NCI-H128 (cell line): ENCODE results near the gene ZNF516.
"Not testable (repeated sequence)": the region's sequence is repeated elsewhere in the genome, so short reads cannot be mapped to it uniquely, and the experiment has no call there.

Experiments
- DNase-seq: peaks from one replicate; lab custom pipeline; 2025; ENCODE audit not compliant: unreplicated experiment; lab: John Stamatoyannopoulos, UW

ZNF516 gene

GRCh38 chr18:76495006-76495370 lies at the start of gene ZNF516:
TSS of gene ZNF516 (minus strand) at chr18:76495242. CDS start at chr18:76443054, 52,188 bp downstream.
- DNase-seq = peak; percentile 14

DNA sequence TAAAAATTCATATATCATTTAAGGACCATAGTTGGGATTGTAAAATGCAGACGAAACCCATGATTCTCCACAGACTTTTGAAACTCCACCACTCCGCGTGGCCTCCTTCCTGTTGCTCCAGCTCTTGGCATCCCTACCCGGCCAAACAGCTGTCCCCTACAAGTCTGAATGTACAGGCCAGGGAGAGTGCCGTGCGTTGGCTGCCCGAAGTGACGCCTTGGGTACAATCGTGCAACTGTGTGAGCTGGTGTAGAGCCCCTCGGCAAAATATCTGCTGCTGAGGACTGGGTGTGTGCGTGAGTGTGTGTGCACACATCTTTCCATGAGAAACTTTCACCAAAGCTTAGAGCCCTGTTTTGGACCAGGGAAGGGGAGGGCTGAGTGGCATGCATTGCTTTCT lies 43.8 kb upstream of the ZNF516 start:
- no peak for DNase-seq

DNA sequence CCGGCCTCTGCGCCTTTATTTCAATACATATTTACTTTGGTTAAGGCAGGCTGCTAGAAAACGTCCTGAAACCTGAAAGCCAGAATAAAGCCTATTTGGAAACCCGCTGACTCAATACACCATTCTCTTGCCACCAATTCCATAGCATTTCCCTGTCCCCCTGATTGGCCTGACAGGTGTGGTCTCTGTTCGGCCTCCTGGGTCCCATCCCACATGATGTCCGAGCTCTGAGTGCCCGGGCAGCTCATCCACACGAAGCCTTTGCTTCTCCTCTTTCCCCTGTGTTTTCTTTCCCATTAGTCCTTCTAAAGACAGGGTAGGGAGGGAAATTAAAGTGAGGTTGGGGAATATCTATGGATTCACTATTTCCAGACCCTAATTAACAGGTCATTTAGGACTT lies 42.6 kb upstream of the ZNF516 start:
- DNase-seq = no peak

GRCh38 chr18:76536593-76536992 lies 41.6 kb upstream of the ZNF516 start:
- DNase-seq = not testable (repeated sequence)

- no peak for DNase-seq
Measured at GRCh38 chr18:76532875-76533274, 37.8 kb upstream of the ZNF516 start.

- no peak for DNase-seq
Measured at GRCh38 chr18:76530846-76531245, 35.8 kb upstream of the ZNF516 start.

DNA sequence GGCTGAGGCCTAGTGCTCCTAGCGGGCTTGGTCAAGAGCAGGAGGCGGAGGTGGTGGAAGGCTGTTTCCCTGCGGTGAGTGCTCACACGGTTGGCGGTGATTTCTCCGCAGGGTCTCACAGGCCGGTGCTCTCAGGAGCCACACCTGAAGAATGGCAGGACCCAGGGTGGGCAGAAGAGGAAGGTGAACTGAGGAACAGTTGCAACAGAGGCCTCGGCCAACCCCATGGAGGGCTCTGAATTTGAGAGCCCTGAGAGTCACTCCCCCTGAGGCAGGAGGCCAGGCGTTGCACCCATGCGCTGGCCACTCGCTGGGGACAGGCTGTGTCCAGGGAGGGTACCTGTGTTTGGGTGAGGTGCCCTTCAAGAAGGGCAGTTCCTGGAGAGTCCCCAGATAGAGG lies 35.3 kb upstream of the ZNF516 start:
- no peak for DNase-seq

- DNase-seq = no peak
Measured at GRCh38 chr18:76529433-76529811, 34.4 kb upstream of the ZNF516 start.

DNA sequence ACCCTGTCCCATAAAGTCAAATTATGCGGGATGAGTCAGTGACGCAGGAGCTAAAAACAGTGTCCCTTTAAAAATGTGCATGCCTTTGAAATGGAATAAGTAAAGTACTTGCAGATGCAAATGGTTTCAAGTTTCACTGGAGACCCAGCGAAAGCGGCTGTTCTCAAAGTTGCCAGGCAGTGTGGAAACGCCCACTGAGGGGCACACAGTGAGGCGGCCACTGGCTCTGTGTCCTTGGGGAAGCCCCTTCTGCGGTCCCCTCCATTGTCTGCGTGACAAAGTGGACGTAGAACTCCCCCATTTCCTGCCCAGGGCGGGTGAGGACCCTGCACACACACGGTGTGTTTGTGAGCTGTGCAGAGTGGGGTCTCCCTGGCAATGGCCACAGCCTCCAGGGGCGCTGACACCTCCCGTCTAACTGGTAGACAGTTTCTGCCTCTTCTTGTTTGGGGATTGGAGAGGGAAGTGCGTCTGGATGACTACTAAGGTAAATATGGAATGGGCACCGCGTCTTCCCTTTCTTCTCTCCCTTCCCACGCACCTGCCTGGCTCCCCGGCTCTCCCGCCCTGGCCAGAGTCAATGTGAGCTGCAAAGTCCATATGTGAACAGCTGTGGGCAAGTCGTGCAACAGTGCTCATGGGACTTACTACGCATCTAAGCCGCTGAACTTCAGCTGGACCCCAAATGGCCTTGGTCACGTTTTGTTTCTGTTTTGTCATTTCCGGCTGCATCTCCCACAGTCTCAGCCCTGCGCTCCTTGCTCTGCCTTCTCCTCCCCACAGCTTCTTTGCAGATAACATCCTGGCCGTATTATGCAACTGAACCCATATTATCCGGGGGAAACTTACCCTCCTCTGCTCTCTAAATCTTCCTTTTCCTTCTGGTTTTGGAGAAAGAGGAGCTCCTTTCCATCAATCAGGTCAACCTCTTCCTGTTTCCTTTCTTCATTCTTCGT lies 33.7 kb upstream of the ZNF516 start:
- peak; percentile 55 for DNase-seq

- DNase-seq = no peak
Measured at GRCh38 chr18:76525911-76526310, 30.9 kb upstream of the ZNF516 start.

- peak; percentile 87 for DNase-seq
Measured at GRCh38 chr18:76524900-76525698, 30.1 kb upstream of the ZNF516 start.

DNA sequence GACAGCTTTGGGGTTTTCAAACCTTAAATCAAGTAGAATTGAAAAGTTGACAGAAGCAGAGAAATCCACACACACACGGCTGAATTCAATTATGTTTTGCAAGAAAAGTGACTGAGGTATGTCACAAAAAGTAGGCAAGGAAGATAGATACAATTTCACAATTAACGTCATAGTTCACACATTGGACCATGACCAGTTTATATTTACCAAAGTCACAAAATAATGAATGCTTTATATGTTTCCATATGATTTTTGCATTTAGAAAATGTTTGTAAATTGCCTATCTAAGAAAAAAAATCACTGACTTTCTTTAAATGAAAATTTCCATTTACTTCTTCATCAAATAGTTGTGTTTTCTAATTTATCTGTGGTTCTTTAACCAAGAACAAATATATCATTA lies 29.4 kb upstream of the ZNF516 start:
- DNase-seq = no peak

DNA sequence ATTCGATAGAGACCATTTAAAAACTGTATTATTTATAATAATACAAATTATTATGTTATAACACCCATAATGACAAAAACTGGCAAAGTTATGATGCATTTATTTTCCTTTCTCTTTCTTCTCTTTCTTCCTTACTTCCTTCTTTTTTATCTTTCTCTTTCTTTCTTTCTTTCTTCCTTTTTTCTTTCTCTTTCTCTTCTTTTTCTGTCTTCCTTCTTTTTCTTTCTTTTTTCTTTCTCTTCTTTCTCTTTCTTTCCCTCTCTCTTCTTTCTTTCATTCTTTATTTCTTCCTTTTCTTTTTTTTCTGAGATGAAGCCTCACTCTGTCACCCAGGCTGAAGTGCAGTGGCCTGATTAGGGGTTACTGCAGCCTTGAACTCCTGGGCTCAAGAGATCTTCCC lies 27.5 kb upstream of the ZNF516 start:
- no peak for DNase-seq

GRCh38 chr18:76522122-76522503 lies 27.1 kb upstream of the ZNF516 start:
- no peak for DNase-seq

DNA sequence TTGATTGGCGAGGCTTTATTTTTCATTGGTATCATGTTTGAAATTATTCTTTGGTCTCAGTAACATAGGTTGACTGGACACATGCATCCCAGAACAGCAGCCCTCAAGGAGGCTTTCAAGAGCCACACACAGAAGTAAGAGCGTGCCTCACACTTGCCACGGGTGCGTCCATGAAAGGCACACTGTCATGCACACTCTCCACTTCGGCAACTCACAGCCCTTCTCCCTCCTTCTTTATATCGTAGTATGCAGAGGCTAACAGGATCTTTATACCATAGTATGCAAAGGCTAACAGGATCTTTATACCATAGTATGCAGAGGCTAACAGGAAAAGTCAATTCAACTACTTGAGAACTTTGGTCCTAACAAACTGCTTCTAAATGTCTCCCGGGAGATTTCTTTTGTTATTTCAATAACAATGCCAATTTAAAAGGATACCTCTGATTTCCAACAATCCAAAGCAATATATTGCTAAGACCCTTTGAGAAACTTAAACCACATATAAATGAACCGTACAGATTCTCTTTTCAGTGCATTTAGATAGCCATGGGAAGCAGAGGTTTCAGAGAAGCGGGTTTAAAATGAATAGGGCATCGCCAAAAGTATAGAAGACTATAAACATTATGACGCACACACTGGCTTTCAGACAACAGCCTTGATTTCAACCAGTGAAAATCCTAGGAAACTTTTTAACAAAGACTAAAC lies 26.5 kb upstream of the ZNF516 start:
- no peak for DNase-seq

- no peak for DNase-seq
Measured at GRCh38 chr18:76518860-76519538, 24.0 kb upstream of the ZNF516 start.

DNA sequence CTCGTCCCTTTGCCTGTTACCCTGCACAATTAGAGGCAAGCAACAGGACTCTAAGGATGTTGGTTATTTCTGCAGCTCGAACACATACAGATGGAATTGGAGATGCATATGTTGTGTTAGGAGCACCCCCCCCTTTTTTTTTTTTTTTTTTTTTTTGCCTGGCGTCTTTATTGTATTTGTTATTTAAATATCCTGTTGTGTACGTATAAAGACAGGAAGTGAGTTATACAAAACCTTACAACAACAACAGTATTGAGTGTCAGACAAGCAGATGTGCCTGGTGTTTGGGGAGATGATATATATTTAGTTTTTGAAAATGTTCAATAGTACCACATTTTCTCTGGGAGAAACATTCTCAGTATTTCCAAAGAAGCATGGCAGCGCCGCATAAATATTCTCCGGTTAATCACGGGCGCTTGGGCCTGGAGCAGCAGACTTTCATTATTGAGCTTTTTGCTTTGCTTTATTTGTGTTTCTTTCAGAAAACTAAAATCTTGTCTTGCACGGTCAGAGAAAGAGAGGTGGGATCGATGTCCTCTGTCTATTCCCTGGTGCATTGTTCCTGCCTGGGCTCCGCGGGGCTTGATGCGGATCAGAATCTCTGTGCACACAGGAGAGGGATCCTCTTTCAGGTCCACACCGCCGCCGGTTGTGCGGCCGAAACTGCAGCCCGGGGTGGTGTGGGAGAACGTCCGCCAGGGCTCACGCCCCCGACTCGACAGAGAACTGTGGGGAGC lies 23.2 kb upstream of the ZNF516 start:
- DNase-seq = no peak

DNA sequence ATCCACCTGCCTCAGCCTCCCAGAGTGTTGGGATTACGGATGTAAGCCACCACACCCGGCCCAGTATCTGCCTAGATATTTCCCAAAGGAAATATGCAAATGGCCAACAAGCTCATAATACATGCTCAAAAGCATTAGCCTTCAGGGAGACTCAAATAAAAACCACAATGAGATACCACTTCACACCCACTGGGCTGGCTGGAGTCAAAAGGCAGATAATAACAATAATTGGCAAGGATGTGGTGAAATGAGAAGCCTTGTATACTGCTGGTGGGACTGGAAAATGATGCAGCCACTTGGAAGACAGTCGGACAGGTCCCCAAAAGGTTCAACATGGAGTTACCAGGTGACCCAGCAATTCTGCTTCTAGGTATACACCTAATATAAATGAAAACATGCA lies 20.5 kb upstream of the ZNF516 start:
- DNase-seq = no peak

DNA sequence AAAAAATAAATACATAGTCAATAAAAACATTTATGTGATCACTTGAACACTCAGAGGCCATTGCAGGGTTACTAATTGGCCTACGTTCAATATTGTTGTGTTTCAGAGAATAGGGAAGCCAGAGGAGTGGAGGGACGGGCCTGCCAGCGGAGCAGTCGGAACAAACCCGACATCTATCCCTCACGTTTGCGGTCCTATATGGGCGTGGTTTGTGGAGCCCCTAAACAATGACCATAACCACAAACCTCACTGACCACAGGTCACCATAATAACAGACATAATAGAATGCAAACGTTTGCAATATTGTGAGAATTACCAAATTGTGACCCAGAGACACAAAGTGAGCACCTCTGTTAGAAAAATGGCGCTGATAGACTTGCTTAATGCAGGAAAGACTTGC lies 19.5 kb upstream of the ZNF516 start:
- DNase-seq = no peak

GRCh38 chr18:76507830-76508385 lies 12.9 kb upstream of the ZNF516 start:
- no peak for DNase-seq
